ENCODE results near the gene CAPN7.
A peak's percentile ranks its signal among the peaks of the same experiment; 100 is the strongest.

Gene CAPN7

GRCh38 chr3:15199493-15200105 is 6.4 kb upstream of the CAPN7 start:
- DNase-seq: peak in 1 of 2 donors; percentile 31

- DNase-seq: no peak
Observed at GRCh38 chr3:15204005-15204404, 2.0 kb upstream of the CAPN7 start.

GRCh38 chr3:15205482-15205933 is 538 bp upstream of the CAPN7 start:
- DNase-seq: no peak

- no peak for DNase-seq
Observed at GRCh38 chr3:15206662-15207576, 873 bp downstream of the CAPN7 start.

GRCh38 chr3:15207836-15208504 is 1.9 kb downstream of the CAPN7 start:
- DNase-seq: no peak

- DNase-seq: no peak
Observed at GRCh38 chr3:15211937-15212336, 5.9 kb downstream of the CAPN7 start.

- no peak for DNase-seq
Observed at GRCh38 chr3:15214758-15215157, 8.7 kb downstream of the CAPN7 start.

GRCh38 chr3:15215996-15216395 is 9.9 kb downstream of the CAPN7 start:
- peak; percentile 39 to 64 for DNase-seq

- peak; percentile 48 to 56 for DNase-seq
Observed at GRCh38 chr3:15216501-15216900, 10.5 kb downstream of the CAPN7 start.

- DNase-seq: no peak
Observed at GRCh38 chr3:15217011-15217671, 11.1 kb downstream of the CAPN7 start.

- no peak for DNase-seq
Observed at GRCh38 chr3:15217841-15218267, 11.8 kb downstream of the CAPN7 start.

- DNase-seq: no peak
Observed at GRCh38 chr3:15218689-15219088, 12.6 kb downstream of the CAPN7 start.

- no peak for DNase-seq
Observed at GRCh38 chr3:15220056-15220455, 14.0 kb downstream of the CAPN7 start.

GRCh38 chr3:15220661-15221060 is 14.6 kb downstream of the CAPN7 start:
- DNase-seq: no peak

GRCh38 chr3:15221574-15222217 is 15.7 kb downstream of the CAPN7 start:
- DNase-seq: no peak

GRCh38 chr3:15223685-15224572 is 17.9 kb downstream of the CAPN7 start:
- DNase-seq: no peak

- no peak for DNase-seq
Observed at GRCh38 chr3:15228147-15228546, 22.1 kb downstream of the CAPN7 start.

- no peak for DNase-seq
Observed at GRCh38 chr3:15229262-15229661, 23.2 kb downstream of the CAPN7 start.

- DNase-seq: peak in 1 of 2 donors; percentile 47
Observed at GRCh38 chr3:15241341-15241740, 35.3 kb downstream of the CAPN7 start.

GRCh38 chr3:15243822-15244482 is 37.9 kb downstream of the CAPN7 start:
- no peak for DNase-seq

GRCh38 chr3:15246186-15246585 is 40.1 kb downstream of the CAPN7 start:
- no peak for DNase-seq
